Astrocyte of the spinal cord (primary cell): Measurements from ENCODE around the gene PCGF5.
"Not testable (repeated sequence)": the region's sequence is repeated elsewhere in the genome, so short reads cannot be mapped to it uniquely, and the experiment has no call there.

ENCODE experiments used
- DNase-seq: peaks from one replicate; pipeline ENCODE4 v3.0.0; 2011; ENCODE audit warnings: low read depth, low spot score
- H3K4me3 ChIP-seq: 2 replicates; pipeline ENCODE4 v1.5.1; 2011; ENCODE audit warnings: low read depth, mild to moderate bottlenecking, low read length, moderate library complexity
- in situ Hi-C: cut with HindIII; loops from 2 replicates; pipeline ENCODE4 v1.10.0; 2017; ENCODE audit warnings: low sequenced_read_pairs
- TF ChIP-seq, protein P1 (sequence below): IDR thresholded peaks from 2 replicates; pipeline ENCODE4 v1.5.1; 2012; ENCODE audit warnings: low read depth, mild to moderate bottlenecking, low read length, inconsistent platforms

The PCGF5 gene

DNA sequence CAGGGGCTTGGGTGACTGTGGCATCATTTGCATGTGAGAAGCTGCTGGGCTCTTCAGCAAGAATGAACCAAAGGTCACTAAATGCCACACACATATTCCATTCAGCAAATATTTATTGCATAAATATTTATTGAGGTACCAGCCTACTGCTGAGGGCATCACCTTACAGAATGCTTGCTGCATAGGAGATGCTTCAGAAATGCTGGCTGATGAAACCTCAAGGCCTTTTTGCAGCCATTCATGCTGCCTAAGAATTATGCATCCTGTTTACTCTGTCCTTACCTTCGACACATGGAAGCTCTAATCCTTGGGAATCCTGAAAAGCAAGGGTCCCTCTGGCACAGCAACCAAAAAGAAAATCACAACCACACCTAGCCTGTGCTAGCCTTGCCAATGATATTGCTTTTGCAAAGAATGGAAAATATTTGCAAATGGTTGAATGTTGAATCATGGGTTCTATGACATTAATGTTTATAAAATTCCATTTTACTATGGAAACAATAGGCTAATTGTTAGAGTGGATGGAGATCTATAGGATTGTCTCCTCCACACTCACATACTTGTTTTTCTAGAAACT, 79.6 kb downstream of the PCGF5 start:
- TF ChIP-seq, protein P1, sequence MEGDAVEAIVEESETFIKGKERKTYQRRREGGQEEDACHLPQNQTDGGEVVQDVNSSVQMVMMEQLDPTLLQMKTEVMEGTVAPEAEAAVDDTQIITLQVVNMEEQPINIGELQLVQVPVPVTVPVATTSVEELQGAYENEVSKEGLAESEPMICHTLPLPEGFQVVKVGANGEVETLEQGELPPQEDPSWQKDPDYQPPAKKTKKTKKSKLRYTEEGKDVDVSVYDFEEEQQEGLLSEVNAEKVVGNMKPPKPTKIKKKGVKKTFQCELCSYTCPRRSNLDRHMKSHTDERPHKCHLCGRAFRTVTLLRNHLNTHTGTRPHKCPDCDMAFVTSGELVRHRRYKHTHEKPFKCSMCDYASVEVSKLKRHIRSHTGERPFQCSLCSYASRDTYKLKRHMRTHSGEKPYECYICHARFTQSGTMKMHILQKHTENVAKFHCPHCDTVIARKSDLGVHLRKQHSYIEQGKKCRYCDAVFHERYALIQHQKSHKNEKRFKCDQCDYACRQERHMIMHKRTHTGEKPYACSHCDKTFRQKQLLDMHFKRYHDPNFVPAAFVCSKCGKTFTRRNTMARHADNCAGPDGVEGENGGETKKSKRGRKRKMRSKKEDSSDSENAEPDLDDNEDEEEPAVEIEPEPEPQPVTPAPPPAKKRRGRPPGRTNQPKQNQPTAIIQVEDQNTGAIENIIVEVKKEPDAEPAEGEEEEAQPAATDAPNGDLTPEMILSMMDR = no peak
- DNase-seq = no peak
- in situ Hi-C loops = no loop called here
- H3K4me3 ChIP-seq = no peak overlapping the region

DNA sequence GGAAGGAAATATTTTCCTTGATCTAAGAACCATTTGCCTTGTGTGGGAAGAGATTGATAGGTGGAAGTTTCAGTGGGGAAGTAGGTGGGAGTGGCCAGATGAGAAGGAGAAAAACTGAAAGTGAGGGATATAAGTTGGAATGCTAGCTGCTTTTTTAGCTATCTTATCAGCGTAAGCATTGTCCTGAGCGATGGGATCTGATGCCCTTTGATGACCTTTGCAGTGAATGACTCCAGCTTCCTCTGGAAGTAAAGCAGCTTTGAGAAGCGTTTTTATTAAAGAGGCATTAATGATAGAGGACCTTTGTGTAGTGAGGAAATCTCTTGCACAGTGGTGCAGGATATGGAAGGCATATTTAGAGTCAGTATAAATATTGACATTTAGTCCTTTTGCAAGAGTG, 82.5 kb downstream of the PCGF5 start:
- in situ Hi-C loops, DNase-seq, H3K4me3 ChIP-seq: not testable (repeated sequence)

DNA sequence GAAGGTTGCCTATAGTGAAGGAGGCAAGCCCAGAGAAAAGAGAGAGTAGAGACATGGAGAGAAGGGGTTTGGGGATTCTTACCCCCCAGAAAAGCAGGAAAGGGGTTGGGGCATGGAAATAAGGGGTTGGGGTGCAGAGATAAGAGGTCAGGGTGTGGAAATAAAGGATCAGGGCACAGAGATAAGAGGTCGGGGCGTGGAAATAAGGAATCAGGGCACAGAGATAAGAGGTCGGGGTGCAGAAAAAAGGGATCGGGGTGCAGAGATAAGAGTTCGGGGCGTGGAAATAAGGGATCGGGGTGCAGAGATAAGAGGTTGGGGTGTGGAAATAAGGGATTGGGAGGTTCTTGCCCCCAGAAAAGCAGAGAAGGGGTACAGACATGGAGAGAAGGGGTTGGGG, 85.5 kb downstream of the PCGF5 start:
- in situ Hi-C loops, DNase-seq, H3K4me3 ChIP-seq: not testable (repeated sequence)

GRCh38 chr10:91307489-91307888, 87.0 kb downstream of the PCGF5 start:
- no peak overlapping the region for H3K4me3 ChIP-seq
- in situ Hi-C loops = no loop called here
- TF ChIP-seq, protein P1 = no peak
- no peak for DNase-seq

DNA sequence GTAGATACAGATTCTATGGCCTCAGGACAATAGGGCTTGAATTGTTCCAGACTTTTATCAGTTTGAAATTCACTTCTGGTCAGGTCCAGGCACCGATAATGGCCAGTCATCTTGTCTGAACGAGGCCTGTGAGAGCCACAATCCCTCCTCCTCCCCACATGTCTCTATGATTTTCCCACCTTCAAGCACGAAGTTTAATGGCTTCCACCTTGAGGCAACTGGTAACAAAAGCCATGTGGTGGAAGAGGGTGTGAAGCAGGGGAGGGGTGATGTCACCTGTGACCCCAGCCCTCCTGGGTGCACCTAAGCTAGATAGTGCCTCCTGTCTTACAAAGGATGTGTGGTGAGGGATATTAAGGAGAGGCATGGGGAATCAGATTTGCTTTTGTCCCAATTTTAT, 89.2 kb downstream of the PCGF5 start:
- TF ChIP-seq, protein P1 = no peak
- no peak for DNase-seq
- no peak overlapping the region for H3K4me3 ChIP-seq
- in situ Hi-C loops = no loop called here

DNA sequence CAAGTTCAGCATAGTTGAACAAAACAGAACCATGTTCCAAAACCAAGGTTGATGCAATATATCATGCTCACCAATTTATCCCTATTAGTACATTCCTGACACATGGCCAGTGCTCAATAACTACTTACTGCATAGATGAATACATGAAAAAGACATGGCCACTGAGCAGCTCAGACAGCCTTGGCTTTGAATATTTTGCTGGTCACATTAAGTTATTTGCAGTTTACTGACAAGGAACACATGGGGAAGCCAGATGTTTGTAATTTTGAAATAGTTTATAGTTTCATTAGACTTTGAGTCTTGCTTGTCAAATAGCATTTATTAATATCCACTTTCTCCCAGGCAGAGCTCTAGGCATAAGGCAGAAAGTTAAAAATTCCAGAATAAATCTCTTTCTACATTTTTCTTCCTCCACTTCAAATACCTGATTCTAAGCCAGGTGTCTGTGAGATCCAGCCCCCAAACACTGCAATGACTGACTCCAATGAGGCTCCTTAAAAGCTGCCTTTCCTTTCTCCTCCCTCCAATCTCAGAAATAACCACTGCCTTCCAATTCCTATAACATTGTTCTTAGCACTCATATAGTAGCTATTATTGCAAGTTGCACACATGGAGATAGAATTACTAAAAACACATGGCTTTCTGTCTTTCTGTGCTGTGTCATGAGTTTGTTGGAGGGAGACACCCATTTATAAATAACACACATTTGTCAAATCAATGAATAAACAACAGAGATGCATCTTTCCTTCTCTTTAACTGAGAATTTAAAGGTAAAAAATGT, 91.3 kb downstream of the PCGF5 start:
- peak; percentile 35 for DNase-seq
- no peak overlapping the region for H3K4me3 ChIP-seq
- in situ Hi-C loops = no loop called here
- TF ChIP-seq, protein P1 = no peak

DNA sequence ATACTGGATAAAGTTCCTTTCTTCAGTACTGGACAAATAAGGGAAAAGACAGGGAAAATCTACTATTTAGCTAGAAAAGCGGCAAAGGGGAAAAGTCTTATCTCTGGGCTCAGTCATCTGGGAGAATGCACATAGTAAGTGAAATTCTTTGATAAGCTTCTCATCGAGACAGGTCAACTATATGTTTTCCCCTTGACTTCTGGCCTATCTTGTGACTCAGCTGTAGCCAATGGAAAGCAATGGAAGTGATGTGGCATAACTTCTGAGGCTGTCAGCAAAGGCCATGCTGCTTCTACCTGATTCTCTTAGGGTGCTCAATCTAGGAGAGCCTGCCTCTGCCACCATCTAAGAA, 91.9 kb downstream of the PCGF5 start:
- TF ChIP-seq, protein P1 = no peak
- in situ Hi-C loops = no loop called here
- H3K4me3 ChIP-seq = no peak overlapping the region
- DNase-seq = no peak
